Neural cell (in vitro differentiated cells): ENCODE results near the gene NDUFS7. TPM values are rescaled to one million over a fixed set of nuclear protein-coding genes. Genes with fewer than 3 reads are reported as not detected.

Source experiments
- H2AFZ ChIP-seq: fragments of 200-600, 300-800 bp; sonication (generic), shearing (Covaris generic); 2 replicates; pipeline ENCODE4 v1.6.0; 2014; ENCODE audit warnings: low read depth, mild to moderate bottlenecking, antibody characterized with exemption, low read length, moderate library complexity
- H3F3A ChIP-seq: fragments of 200-600 bp; shearing (Covaris generic); 2 replicates; pipeline ENCODE4 v1.6.1; 2016; ENCODE audit warnings: mild to moderate bottlenecking, moderate library complexity, mixed read lengths, antibody characterized with exemption, low read length; ENCODE audit not compliant: insufficient read depth, poor library complexity, severe bottlenecking
- H3K27ac ChIP-seq: fragments of 200-600, 300-800 bp; sonication (generic), shearing (Covaris generic); 2 replicates; pipeline ENCODE4 v1.5.1; 2014; ENCODE audit warnings: mild to moderate bottlenecking, low read length, moderate library complexity
- H3K27me3 ChIP-seq: fragments of 300-800, 200-600 bp; sonication (generic), shearing (Covaris generic); 2 replicates; pipeline ENCODE4 v1.6.0; 2014; ENCODE audit warnings: mild to moderate bottlenecking, low read depth, low read length, moderate library complexity; ENCODE audit not compliant: insufficient read depth
- H3K36me3 ChIP-seq: fragments of 300-800, 200-600 bp; sonication (generic), shearing (Covaris generic); 2 replicates; pipeline ENCODE4 v1.5.1; 2014; ENCODE audit warnings: mild to moderate bottlenecking, antibody characterized with exemption, low read length, moderate library complexity; ENCODE audit not compliant: insufficient read depth
- H3K4me2 ChIP-seq: fragments of 300-800, 200-600 bp; sonication (generic), shearing (Covaris generic); 2 replicates; pipeline ENCODE4 v1.6.0; 2014; ENCODE audit warnings: mild to moderate bottlenecking, low read length
- H3K4me3 ChIP-seq: fragments of 300-800, 200-600 bp; sonication (generic), shearing (Covaris generic); 2 replicates; pipeline ENCODE4 v1.5.1; 2014; ENCODE audit warnings: mild to moderate bottlenecking, low read length, moderate library complexity
- H3K79me2 ChIP-seq: fragments of 200-600 bp; shearing (Covaris generic); replicated peaks from 2 replicates; pipeline ENCODE4 v1.6.0; 2014; ENCODE audit warnings: mild to moderate bottlenecking, low read length, moderate library complexity; ENCODE audit not compliant: insufficient read depth
- H3K9ac ChIP-seq: fragments of 300-800, 200-600 bp; sonication (generic), shearing (Covaris generic); 2 replicates; pipeline ENCODE4 v1.6.1; 2016; ENCODE audit warnings: mild to moderate bottlenecking, low read length, mixed read lengths
- H3K9me2 ChIP-seq: fragments of 200-600 bp; shearing (Covaris generic); 2 replicates; pipeline ENCODE4 v1.6.1; 2016; ENCODE audit warnings: mild to moderate bottlenecking, low read length, mixed read lengths; ENCODE audit not compliant: insufficient read depth
- H3K9me3 ChIP-seq: fragments of 200-600, 300-800 bp; sonication (generic), shearing (Covaris generic); 2 replicates; pipeline ENCODE4 v1.6.1; 2016; ENCODE audit warnings: mild to moderate bottlenecking, mixed run types, low read length, moderate library complexity, mixed read lengths
- H4K20me1 ChIP-seq: fragments of 200-600 bp; shearing (Covaris generic); 2 replicates; pipeline ENCODE4 v1.6.1; 2016; ENCODE audit warnings: mild to moderate bottlenecking, mixed run types; ENCODE audit not compliant: insufficient read depth
- EP300 ChIP-seq: fragments of 450-650 bp; conservative IDR thresholded peaks from 2 replicates; pipeline ENCODE4 v1.6.1; 2014; ENCODE audit warnings: antibody characterized with exemption, mild to moderate bottlenecking, moderate library complexity; ENCODE audit not compliant: poor library complexity, severe bottlenecking
- EZH2 ChIP-seq: fragments of 200-600, 300-800 bp; shearing (Covaris generic), sonication (generic); IDR thresholded peaks from 2 replicates; pipeline ENCODE4 v1.6.1; 2014; ENCODE audit warnings: antibody characterized with exemption, low read length, borderline replicate concordance, mild to moderate bottlenecking; ENCODE audit not compliant: insufficient read depth, poor library complexity, severe bottlenecking
- MXI1 ChIP-seq: fragments of 450-650 bp; conservative IDR thresholded peaks from 2 replicates; pipeline ENCODE4 v1.6.1; 2014; ENCODE audit warnings: antibody characterized with exemption, mild to moderate bottlenecking; ENCODE audit not compliant: poor library complexity, severe bottlenecking
- POLR2AphosphoS5 ChIP-seq: IDR thresholded peaks from 2 replicates; pipeline ENCODE4 v1.6.1; 2012
- RAD21 ChIP-seq: fragments of 450-650 bp; conservative IDR thresholded peaks from 2 replicates; pipeline ENCODE4 v1.6.1; 2014; ENCODE audit warnings: antibody characterized with exemption, mild to moderate bottlenecking, moderate library complexity
- SMC3 ChIP-seq: fragments of 450-650 bp; conservative IDR thresholded peaks from 2 replicates; pipeline ENCODE4 v1.6.1; 2014; ENCODE audit warnings: antibody characterized with exemption, mild to moderate bottlenecking, moderate library complexity; ENCODE audit not compliant: poor library complexity
- TAF1 ChIP-seq: IDR thresholded peaks from 2 replicates; pipeline ENCODE4 v1.6.1; 2012; ENCODE audit warnings: low read depth
- polyA plus RNA-seq: library from polyadenylated mRNA; depleted of rRNA; stranded (reverse); fragments of >200 nt; gene quantifications from 2 replicates; pipeline ENCODE4 v1.2.3, GENCODE V29; 2014
- TF ChIP-seq, protein P1 (sequence below): fragments of 450-650 bp; IDR thresholded peaks from 2 replicates; pipeline ENCODE4 v1.5.1; 2014; ENCODE audit warnings: antibody characterized with exemption, mild to moderate bottlenecking, moderate library complexity; ENCODE audit not compliant: poor library complexity, severe bottlenecking
- TF ChIP-seq, protein P2 (sequence below): IDR thresholded peaks from 2 replicates; pipeline ENCODE4 v1.6.1; 2012; ENCODE audit warnings: borderline replicate concordance

The NDUFS7 gene
- polyA plus RNA-seq, 1 donor from 2014 or later = 196 TPM

DNA sequence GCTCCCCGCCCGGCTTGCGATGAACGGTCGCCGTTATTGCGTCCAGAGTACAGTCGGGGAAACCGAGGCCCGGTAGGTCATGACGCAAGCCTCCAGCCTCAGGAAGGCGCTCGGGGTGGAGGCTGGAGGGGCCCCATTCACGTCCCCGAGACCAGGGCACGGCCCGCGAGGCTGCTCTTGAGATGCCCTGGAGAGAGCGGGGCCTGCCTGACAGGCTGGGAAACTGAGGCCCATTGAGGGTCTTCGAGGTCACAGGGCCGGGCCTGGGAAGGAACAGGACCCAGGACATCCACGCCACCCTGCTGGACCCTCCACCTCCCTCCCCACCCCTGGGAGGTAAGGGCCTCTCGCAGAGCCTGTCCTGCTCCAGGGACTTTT lies 367 bp downstream of the NDUFS7 start:
- Histone ChIP-seq H3K9me2 (no peaks in the 10 kb centered on the region), H3K4me3 (peak overlapping the region; percentile 99), H3K27ac (peak overlapping the region; percentile 80), H3K27me3 (no peaks in the 10 kb centered on the region), H3K9me3 (no peaks in the 10 kb centered on the region), H2AFZ (peak overlapping the region; percentile 69), H3K79me2 (peaks cover 10% of the 10 kb centered on the region), H3F3A (no peaks in the 10 kb centered on the region), H3K9ac (peak overlapping the region; percentile 85), H3K36me3 (no peaks in the 10 kb centered on the region), H4K20me1 (no peaks in the 10 kb centered on the region), H3K4me2 (peak overlapping the region; percentile 90)
- TF ChIP-seq POLR2AphosphoS5 (no peak), SMC3 (no peak), EZH2 (no peak), MXI1 (no peak), EP300 (no peak), TAF1 (no peak), RAD21 (no peak)
- TF ChIP-seq, protein P1, sequence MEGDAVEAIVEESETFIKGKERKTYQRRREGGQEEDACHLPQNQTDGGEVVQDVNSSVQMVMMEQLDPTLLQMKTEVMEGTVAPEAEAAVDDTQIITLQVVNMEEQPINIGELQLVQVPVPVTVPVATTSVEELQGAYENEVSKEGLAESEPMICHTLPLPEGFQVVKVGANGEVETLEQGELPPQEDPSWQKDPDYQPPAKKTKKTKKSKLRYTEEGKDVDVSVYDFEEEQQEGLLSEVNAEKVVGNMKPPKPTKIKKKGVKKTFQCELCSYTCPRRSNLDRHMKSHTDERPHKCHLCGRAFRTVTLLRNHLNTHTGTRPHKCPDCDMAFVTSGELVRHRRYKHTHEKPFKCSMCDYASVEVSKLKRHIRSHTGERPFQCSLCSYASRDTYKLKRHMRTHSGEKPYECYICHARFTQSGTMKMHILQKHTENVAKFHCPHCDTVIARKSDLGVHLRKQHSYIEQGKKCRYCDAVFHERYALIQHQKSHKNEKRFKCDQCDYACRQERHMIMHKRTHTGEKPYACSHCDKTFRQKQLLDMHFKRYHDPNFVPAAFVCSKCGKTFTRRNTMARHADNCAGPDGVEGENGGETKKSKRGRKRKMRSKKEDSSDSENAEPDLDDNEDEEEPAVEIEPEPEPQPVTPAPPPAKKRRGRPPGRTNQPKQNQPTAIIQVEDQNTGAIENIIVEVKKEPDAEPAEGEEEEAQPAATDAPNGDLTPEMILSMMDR = no peak
- TF ChIP-seq, protein P2, sequence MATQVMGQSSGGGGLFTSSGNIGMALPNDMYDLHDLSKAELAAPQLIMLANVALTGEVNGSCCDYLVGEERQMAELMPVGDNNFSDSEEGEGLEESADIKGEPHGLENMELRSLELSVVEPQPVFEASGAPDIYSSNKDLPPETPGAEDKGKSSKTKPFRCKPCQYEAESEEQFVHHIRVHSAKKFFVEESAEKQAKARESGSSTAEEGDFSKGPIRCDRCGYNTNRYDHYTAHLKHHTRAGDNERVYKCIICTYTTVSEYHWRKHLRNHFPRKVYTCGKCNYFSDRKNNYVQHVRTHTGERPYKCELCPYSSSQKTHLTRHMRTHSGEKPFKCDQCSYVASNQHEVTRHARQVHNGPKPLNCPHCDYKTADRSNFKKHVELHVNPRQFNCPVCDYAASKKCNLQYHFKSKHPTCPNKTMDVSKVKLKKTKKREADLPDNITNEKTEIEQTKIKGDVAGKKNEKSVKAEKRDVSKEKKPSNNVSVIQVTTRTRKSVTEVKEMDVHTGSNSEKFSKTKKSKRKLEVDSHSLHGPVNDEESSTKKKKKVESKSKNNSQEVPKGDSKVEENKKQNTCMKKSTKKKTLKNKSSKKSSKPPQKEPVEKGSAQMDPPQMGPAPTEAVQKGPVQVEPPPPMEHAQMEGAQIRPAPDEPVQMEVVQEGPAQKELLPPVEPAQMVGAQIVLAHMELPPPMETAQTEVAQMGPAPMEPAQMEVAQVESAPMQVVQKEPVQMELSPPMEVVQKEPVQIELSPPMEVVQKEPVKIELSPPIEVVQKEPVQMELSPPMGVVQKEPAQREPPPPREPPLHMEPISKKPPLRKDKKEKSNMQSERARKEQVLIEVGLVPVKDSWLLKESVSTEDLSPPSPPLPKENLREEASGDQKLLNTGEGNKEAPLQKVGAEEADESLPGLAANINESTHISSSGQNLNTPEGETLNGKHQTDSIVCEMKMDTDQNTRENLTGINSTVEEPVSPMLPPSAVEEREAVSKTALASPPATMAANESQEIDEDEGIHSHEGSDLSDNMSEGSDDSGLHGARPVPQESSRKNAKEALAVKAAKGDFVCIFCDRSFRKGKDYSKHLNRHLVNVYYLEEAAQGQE = no peak

DNA sequence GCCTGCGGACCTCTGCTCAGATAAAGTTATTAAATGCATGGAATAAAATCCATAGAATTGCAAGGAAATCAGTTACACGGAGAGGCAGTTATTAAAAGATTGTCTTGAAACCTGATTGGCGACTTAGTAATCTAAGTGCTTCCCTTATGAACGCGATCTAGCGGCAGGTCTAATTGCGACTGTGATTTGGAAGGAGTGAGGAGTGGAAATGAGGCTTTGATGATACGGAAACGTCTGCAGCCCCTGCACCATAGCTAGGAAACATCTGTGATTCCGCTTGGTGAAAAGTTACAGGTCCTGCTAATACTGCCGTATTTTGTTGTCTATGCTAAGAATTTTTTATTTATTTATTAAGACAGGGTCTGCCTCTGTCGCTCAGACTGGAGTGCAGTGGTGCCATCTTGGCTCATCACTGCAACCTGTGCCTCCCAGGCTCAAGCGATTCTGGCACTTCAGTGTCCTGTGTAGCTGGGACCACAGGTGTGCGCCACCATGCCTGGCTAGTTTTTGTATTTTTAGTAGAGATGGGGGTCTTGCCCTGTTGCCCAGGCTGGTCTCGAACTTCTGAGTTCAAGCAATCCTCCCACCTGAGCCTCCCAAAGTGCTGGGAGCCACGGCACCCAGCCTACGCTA lies 887 bp downstream of the NDUFS7 start:
- Histone ChIP-seq H3K4me3 (peak overlapping the region; percentile 99), H4K20me1 (no peaks in the 10 kb centered on the region), H3F3A (no peaks in the 10 kb centered on the region), H3K79me2 (peaks cover 10% of the 10 kb centered on the region), H3K27me3 (no peaks in the 10 kb centered on the region), H3K36me3 (no peaks in the 10 kb centered on the region), H2AFZ (peak overlapping the region; percentile 69), H3K9me2 (no peaks in the 10 kb centered on the region), H3K27ac (peak overlapping the region; percentile 80), H3K9me3 (no peaks in the 10 kb centered on the region), H3K9ac (peak overlapping the region; percentile 85), H3K4me2 (peak overlapping the region; percentile 90)
- TF ChIP-seq SMC3 (no peak), POLR2AphosphoS5 (no peak), RAD21 (no peak), TAF1 (no peak), MXI1 (no peak), EP300 (no peak), EZH2 (no peak)
- TF ChIP-seq, protein P1 = no peak
- TF ChIP-seq, protein P2 = no peak
